Ishikawa (cell line): Measurements from ENCODE around the gene DNAH6.

ENCODE experiments used
- CEBPB ChIP-seq: IDR thresholded peaks from 2 replicates; pipeline ENCODE4 v1.6.1; 2012
- CREB1 ChIP-seq: IDR thresholded peaks from 2 replicates; pipeline ENCODE4 v1.6.1; 2012; ENCODE audit warnings: low read depth
- EGR1 ChIP-seq: IDR thresholded peaks from 2 replicates; pipeline ENCODE4 v1.6.1; 2012
- EP300 ChIP-seq: IDR thresholded peaks from 2 replicates; pipeline ENCODE4 v1.6.1; 2012; ENCODE audit warnings: borderline replicate concordance
- FOXM1 ChIP-seq: IDR thresholded peaks from 2 replicates; pipeline ENCODE4 v1.6.1; 2012; ENCODE audit warnings: low read depth, borderline replicate concordance
- NFIC ChIP-seq: IDR thresholded peaks from 2 replicates; pipeline ENCODE4 v1.6.1; 2012
- RAD21 ChIP-seq: IDR thresholded peaks from 2 replicates; pipeline ENCODE4 v1.6.1; 2012; ENCODE audit warnings: low read depth
- TAF1 ChIP-seq: IDR thresholded peaks from 2 replicates; pipeline ENCODE4 v1.6.1; 2012; ENCODE audit warnings: low read depth, mild to moderate bottlenecking
- TEAD4 ChIP-seq: IDR thresholded peaks from 2 replicates; pipeline ENCODE4 v1.6.1; 2012
- YY1 ChIP-seq: IDR thresholded peaks from 2 replicates; pipeline ENCODE4 v1.6.1; 2012; ENCODE audit warnings: low read depth
- ZBTB7A ChIP-seq: IDR thresholded peaks from 2 replicates; pipeline ENCODE4 v1.6.1; 2012; ENCODE audit warnings: low read depth
- TF ChIP-seq, protein P1 (sequence below): IDR thresholded peaks from 2 replicates; pipeline ENCODE4 v1.6.1; 2012
- TF ChIP-seq, protein P2 (sequence below): IDR thresholded peaks from 2 replicates; pipeline ENCODE4 v1.6.1; 2012; ENCODE audit warnings: low read depth, mild to moderate bottlenecking

DNA sequence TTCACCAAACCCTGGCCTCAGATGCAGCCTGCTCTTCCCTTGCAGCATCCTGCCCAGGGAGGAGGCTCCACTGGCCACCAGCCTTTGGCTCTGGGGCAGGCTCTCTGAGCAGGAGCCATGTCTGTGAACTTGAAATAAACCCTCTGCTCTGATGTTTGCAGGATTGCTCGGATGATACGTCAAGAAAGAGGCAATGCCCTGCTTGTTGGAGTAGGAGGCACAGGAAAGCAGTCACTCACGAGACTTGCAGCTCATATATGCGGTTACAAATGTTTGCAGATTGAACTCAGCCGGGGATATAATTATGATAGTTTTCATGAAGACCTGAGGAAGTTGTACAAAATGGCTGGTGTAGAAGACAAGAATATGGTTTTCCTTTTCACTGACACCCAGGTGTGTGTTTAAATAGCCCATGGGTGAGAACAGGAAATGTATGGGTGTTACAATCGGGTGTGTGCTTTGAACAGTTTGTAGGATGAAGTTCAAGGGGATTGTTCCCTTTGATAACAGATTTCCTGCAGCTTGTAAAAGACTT lies 177.9 kb downstream of the DNAH6 start:
- TF ChIP-seq CEBPB: no peak
- TF ChIP-seq, protein P1, sequence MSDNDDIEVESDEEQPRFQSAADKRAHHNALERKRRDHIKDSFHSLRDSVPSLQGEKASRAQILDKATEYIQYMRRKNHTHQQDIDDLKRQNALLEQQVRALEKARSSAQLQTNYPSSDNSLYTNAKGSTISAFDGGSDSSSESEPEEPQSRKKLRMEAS: no peak
- no peak for TF ChIP-seq RAD21
- no peak for TF ChIP-seq EP300
- no peak for TF ChIP-seq YY1
- TF ChIP-seq, protein P2, sequence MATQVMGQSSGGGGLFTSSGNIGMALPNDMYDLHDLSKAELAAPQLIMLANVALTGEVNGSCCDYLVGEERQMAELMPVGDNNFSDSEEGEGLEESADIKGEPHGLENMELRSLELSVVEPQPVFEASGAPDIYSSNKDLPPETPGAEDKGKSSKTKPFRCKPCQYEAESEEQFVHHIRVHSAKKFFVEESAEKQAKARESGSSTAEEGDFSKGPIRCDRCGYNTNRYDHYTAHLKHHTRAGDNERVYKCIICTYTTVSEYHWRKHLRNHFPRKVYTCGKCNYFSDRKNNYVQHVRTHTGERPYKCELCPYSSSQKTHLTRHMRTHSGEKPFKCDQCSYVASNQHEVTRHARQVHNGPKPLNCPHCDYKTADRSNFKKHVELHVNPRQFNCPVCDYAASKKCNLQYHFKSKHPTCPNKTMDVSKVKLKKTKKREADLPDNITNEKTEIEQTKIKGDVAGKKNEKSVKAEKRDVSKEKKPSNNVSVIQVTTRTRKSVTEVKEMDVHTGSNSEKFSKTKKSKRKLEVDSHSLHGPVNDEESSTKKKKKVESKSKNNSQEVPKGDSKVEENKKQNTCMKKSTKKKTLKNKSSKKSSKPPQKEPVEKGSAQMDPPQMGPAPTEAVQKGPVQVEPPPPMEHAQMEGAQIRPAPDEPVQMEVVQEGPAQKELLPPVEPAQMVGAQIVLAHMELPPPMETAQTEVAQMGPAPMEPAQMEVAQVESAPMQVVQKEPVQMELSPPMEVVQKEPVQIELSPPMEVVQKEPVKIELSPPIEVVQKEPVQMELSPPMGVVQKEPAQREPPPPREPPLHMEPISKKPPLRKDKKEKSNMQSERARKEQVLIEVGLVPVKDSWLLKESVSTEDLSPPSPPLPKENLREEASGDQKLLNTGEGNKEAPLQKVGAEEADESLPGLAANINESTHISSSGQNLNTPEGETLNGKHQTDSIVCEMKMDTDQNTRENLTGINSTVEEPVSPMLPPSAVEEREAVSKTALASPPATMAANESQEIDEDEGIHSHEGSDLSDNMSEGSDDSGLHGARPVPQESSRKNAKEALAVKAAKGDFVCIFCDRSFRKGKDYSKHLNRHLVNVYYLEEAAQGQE: no peak
- TF ChIP-seq FOXM1: no peak
- no peak for TF ChIP-seq TAF1
- TF ChIP-seq ZBTB7A: no peak
- no peak for TF ChIP-seq EGR1
- no peak for TF ChIP-seq TEAD4
- TF ChIP-seq CREB1: no peak
- TF ChIP-seq NFIC: no peak
